A673 (cell line): ENCODE measurements around the gene ATG14.
"Not testable (repeated sequence)": the region's sequence is repeated elsewhere in the genome, so short reads cannot be mapped to it uniquely, and the experiment has no call there.

Experiments used
- EZH2 ChIP-seq: fragments of 200-600 bp; sonication (generic); IDR thresholded peaks from 2 replicates; pipeline ENCODE4 v1.6.1; 2017; ENCODE audit warnings: borderline replicate concordance, low read depth, mild to moderate bottlenecking, mixed read lengths, antibody characterized with exemption, low read length; ENCODE audit not compliant: poor library complexity, severe bottlenecking
- TF ChIP-seq, protein P1 (sequence below): fragments of 300-800, 200-600 bp; sonication (generic); conservative IDR thresholded peaks from 2 replicates; pipeline ENCODE4 v1.5.1; 2017; ENCODE audit warnings: low read depth, mild to moderate bottlenecking, antibody characterized with exemption, low read length, moderate library complexity, mixed read lengths

DNA sequence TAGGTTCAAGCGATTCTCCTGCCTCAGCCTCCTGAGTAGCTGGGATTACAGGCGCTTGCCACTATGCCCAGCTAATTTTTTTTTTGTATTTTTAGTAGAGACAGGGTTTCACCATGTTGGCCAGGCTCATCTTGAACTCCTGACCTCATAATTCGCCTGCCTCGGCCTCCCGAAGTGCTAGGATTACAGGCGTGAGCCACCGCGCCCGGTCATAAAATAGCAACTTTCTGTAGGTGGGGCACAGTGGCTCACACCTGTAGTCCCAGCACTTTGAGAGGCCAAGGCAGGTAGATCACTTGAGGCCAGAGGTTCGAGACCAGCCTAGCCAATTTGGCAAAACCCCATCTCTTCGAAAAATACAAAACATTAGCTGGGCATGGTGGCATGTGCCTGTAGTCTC is 10.7 kb upstream of the ATG14 start:
- not testable (repeated sequence) for TF ChIP-seq EZH2
- TF ChIP-seq, protein P1, sequence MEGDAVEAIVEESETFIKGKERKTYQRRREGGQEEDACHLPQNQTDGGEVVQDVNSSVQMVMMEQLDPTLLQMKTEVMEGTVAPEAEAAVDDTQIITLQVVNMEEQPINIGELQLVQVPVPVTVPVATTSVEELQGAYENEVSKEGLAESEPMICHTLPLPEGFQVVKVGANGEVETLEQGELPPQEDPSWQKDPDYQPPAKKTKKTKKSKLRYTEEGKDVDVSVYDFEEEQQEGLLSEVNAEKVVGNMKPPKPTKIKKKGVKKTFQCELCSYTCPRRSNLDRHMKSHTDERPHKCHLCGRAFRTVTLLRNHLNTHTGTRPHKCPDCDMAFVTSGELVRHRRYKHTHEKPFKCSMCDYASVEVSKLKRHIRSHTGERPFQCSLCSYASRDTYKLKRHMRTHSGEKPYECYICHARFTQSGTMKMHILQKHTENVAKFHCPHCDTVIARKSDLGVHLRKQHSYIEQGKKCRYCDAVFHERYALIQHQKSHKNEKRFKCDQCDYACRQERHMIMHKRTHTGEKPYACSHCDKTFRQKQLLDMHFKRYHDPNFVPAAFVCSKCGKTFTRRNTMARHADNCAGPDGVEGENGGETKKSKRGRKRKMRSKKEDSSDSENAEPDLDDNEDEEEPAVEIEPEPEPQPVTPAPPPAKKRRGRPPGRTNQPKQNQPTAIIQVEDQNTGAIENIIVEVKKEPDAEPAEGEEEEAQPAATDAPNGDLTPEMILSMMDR: not testable (repeated sequence)
